OCI-LY1 (cell line): ENCODE data around the gene MPG.

Experiments
- H2AFZ ChIP-seq: fragments of 200-600 bp; sonication (generic), shearing (Covaris generic); 2 replicates; pipeline ENCODE4 v1.6.0; 2014; ENCODE audit warnings: antibody characterized with exemption, mild to moderate bottlenecking, low read length
- H3F3A ChIP-seq: fragments of 200-600 bp; sonication (generic), shearing (Covaris generic); 2 replicates; pipeline ENCODE4 v1.6.0; 2014; ENCODE audit warnings: mild to moderate bottlenecking, antibody characterized with exemption, low read length, moderate library complexity; ENCODE audit not compliant: insufficient read depth
- H3K27ac ChIP-seq: fragments of 200-600 bp; sonication (generic); 2 replicates; pipeline ENCODE4 v1.5.1; 2014; ENCODE audit warnings: low read length, mixed run types, mild to moderate bottlenecking, low read depth; ENCODE audit not compliant: poor library complexity, severe bottlenecking
- H3K27me3 ChIP-seq: fragments of 200-600 bp; sonication (generic); 2 replicates; pipeline ENCODE4 v1.6.0; 2014; ENCODE audit warnings: antibody characterized with exemption, mild to moderate bottlenecking, low read length, moderate library complexity; ENCODE audit not compliant: insufficient read depth
- H3K36me3 ChIP-seq: fragments of 200-600 bp; sonication (generic); 2 replicates; pipeline ENCODE4 v1.6.1; 2014; ENCODE audit warnings: mild to moderate bottlenecking, antibody characterized with exemption, low read length, moderate library complexity, mixed read lengths; ENCODE audit not compliant: insufficient read depth
- H3K4me1 ChIP-seq: fragments of 200-600 bp; sonication (generic); 2 replicates; pipeline ENCODE4 v1.5.1; 2014; ENCODE audit warnings: mild to moderate bottlenecking, low read length, moderate library complexity; ENCODE audit not compliant: insufficient read depth, severe bottlenecking
- H3K4me2 ChIP-seq: fragments of 200-600 bp; sonication (generic), shearing (Covaris generic); 2 replicates; pipeline ENCODE4 v1.6.1; 2014; ENCODE audit warnings: low read length
- H3K4me3 ChIP-seq: fragments of 200-600 bp; sonication (generic); 2 replicates; pipeline ENCODE4 v1.5.1; 2014; ENCODE audit warnings: low read length, low read depth, mild to moderate bottlenecking, mixed read lengths; ENCODE audit not compliant: poor library complexity, severe bottlenecking
- H3K79me2 ChIP-seq: fragments of 200-600 bp; shearing (Covaris generic); 2 replicates; pipeline ENCODE4 v1.6.1; 2016; ENCODE audit warnings: mixed run types, low read length, mixed read lengths; ENCODE audit not compliant: insufficient read depth
- H3K9ac ChIP-seq: fragments of 200-600 bp; sonication (generic), shearing (Covaris generic); 2 replicates; pipeline ENCODE4 v1.6.1; 2014; ENCODE audit warnings: mild to moderate bottlenecking, low read length, mixed read lengths
- H3K9me2 ChIP-seq: fragments of 200-600 bp; sonication (generic), shearing (Covaris generic); 2 replicates; pipeline ENCODE4 v1.6.1; 2014; ENCODE audit warnings: low read depth, mild to moderate bottlenecking, low read length, mixed read lengths
- H3K9me3 ChIP-seq: fragments of 200-600 bp; shearing (Covaris generic); 2 replicates; pipeline ENCODE4 v1.6.1; 2014; ENCODE audit warnings: low read length, mixed read lengths
- H4K20me1 ChIP-seq: fragments of 200-600 bp; sonication (generic), shearing (Covaris generic); 2 replicates; pipeline ENCODE4 v1.6.0; 2016; ENCODE audit warnings: mild to moderate bottlenecking, low read length; ENCODE audit not compliant: insufficient read depth
- CTCF ChIP-seq: fragments of 200-600 bp; sonication (generic), shearing (Covaris generic); IDR thresholded peaks from 2 replicates; pipeline ENCODE4 v1.5.1; 2017; ENCODE audit warnings: mild to moderate bottlenecking, antibody characterized with exemption, low read length, moderate library complexity, mixed read lengths
- EZH2 ChIP-seq: fragments of 200-600 bp; sonication (generic), shearing (Covaris generic); IDR thresholded peaks from 2 replicates; pipeline ENCODE4 v1.8.0; 2017; ENCODE audit warnings: borderline replicate concordance, mixed run types, mild to moderate bottlenecking, antibody characterized with exemption, low read length, moderate library complexity, mixed read lengths

Gene MPG

GRCh38 chr16:97822-98221, 19.8 kb downstream of the MPG start:
- Histone ChIP-seq H3K9me3 (no peaks in the 10 kb centered on the region), H3K27me3 (no peaks in the 10 kb centered on the region), H3K4me1 (no peaks in the 10 kb centered on the region), H3K4me2 (no peak overlapping the region), H2AFZ (no peak overlapping the region), H3K79me2 (no peaks in the 10 kb centered on the region), H3K27ac (no peak overlapping the region), H3K9ac (no peak overlapping the region), H4K20me1 (no peaks in the 10 kb centered on the region), H3K9me2 (no peaks in the 10 kb centered on the region), H3K4me3 (no peak overlapping the region), H3F3A (no peaks in the 10 kb centered on the region), H3K36me3 (peaks cover 7% of the 10 kb centered on the region; the same call in 1 of the 2 replicates)
- no peak for TF ChIP-seq CTCF
- no peak for TF ChIP-seq EZH2

- Histone ChIP-seq H2AFZ (no peak overlapping the region), H3K27ac (no peak overlapping the region), H3K4me2 (no peak overlapping the region), H4K20me1 (no peaks in the 10 kb centered on the region), H3K9me3 (no peaks in the 10 kb centered on the region), H3K27me3 (no peaks in the 10 kb centered on the region), H3K79me2 (no peaks in the 10 kb centered on the region), H3K4me1 (no peaks in the 10 kb centered on the region), H3K36me3 (peaks cover 7% of the 10 kb centered on the region; the same call in 1 of the 2 replicates), H3K4me3 (no peak overlapping the region), H3K9ac (no peak overlapping the region), H3K9me2 (no peaks in the 10 kb centered on the region), H3F3A (no peaks in the 10 kb centered on the region)
- TF ChIP-seq EZH2 (no peak), CTCF (no peak)
These were observed 23.0 kb downstream of the MPG start for GRCh38 chr16:100989-101388.

GRCh38 chr16:101586-101985, 23.6 kb downstream of the MPG start:
- Histone ChIP-seq H3K9me3 (no peaks in the 10 kb centered on the region), H4K20me1 (no peaks in the 10 kb centered on the region), H3K27ac (no peak overlapping the region), H3K4me3 (no peak overlapping the region), H2AFZ (no peak overlapping the region), H3K9ac (no peak overlapping the region), H3K4me2 (no peak overlapping the region), H3K4me1 (no peaks in the 10 kb centered on the region), H3K9me2 (no peaks in the 10 kb centered on the region), H3K27me3 (no peaks in the 10 kb centered on the region), H3K79me2 (no peaks in the 10 kb centered on the region), H3K36me3 (peaks cover 7% of the 10 kb centered on the region; the same call in 1 of the 2 replicates), H3F3A (no peaks in the 10 kb centered on the region)
- TF ChIP-seq CTCF (no peak), EZH2 (no peak)
